NCI-H510A (cell line): ENCODE data around the gene NEK8.

Source experiments
- DNase-seq: peaks from one replicate; lab custom pipeline; 2025; lab: John Stamatoyannopoulos, UW

NEK8 gene

GRCh38 chr17:28744972-28745785 is 16.6 kb downstream of the NEK8 start:
- DNase-seq: peak; percentile 66

GRCh38 chr17:28745786-28746411 is 17.3 kb downstream of the NEK8 start:
- no peak for DNase-seq

- DNase-seq: peak; percentile 94
Measured at GRCh38 chr17:28746611-28747050, 18.0 kb downstream of the NEK8 start.

GRCh38 chr17:28747051-28747691 is 18.6 kb downstream of the NEK8 start:
- DNase-seq: peak; percentile 94

- DNase-seq: no peak
Measured at GRCh38 chr17:28747801-28748750, 19.5 kb downstream of the NEK8 start.

GRCh38 chr17:28748852-28749515 is 20.4 kb downstream of the NEK8 start:
- DNase-seq: no peak

- DNase-seq: no peak
Measured at GRCh38 chr17:28749516-28750177, 21.1 kb downstream of the NEK8 start.

GRCh38 chr17:28750178-28751047 is 21.8 kb downstream of the NEK8 start:
- DNase-seq: peak; percentile 88

- no peak for DNase-seq
Measured at GRCh38 chr17:28751600-28752366, 23.2 kb downstream of the NEK8 start.

GRCh38 chr17:28755486-28755885 is 26.9 kb downstream of the NEK8 start:
- no peak for DNase-seq

- no peak for DNase-seq
Measured at GRCh38 chr17:28756049-28756804, 27.6 kb downstream of the NEK8 start.

- no peak for DNase-seq
Measured at GRCh38 chr17:28758411-28759121, 30.0 kb downstream of the NEK8 start.

- no peak for DNase-seq
Measured at GRCh38 chr17:28759256-28759865, 30.8 kb downstream of the NEK8 start.

- DNase-seq: peak; percentile 16
Measured at GRCh38 chr17:28760601-28761562, 32.3 kb downstream of the NEK8 start.

- DNase-seq: no peak
Measured at GRCh38 chr17:28763137-28763799, 34.7 kb downstream of the NEK8 start.
